HG03108 (cell line): Measurements from ENCODE around the gene CPHXL.

Source experiments
- ATAC-seq: cut with Tn5 transposase; IDR thresholded peaks from one replicate; pipeline ENCODE4 v1.9.1; 2021; ENCODE audit warnings: moderate library complexity; ENCODE audit not compliant: unreplicated experiment

Gene CPHXL

DNA sequence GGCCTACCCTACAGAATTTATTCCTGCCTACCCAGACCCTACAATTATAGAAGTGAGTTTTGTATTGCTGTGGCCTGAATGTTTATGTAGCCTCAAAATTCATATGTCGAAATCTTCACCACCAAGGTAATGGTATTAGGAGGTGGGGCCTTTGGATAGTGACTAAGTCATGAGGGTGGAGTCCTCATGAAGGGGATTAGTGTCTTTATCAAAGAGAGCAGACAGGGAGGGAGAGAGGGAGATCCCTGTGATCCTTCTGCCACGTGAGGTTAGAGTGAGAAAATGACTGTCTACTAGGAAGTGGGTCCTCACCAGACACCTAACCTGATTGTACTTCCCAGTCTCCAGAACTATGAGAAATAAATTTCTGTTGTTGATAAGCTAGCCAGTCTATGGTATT, 24.0 kb downstream of the CPHXL start:
- ATAC-seq = no peak

DNA sequence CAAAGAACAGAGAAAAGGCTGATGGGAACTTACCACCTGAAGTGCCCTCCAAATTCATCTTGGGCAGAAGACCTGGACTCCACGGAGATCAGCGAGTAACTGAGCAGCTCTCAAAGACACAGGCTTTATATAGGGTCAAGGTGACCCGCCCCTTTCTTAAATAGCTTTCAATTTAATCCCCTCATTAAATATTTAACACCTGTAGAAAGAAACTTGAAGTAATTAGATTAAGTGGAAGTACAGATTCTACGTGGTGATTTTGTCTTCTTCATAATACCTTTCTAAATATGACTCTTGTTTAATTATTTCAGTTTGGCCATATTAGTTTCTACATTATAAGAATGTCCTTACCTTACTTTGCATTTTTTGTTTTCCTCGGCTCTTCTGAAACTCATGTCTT, 24.9 kb downstream of the CPHXL start, which contains the start of gene DUXB:
Gene DUXB (minus strand): TSS at position 101 of the 400 bp plus-strand sequence. CDS start 43 bp downstream, at position 58.
- ATAC-seq = no peak

DNA sequence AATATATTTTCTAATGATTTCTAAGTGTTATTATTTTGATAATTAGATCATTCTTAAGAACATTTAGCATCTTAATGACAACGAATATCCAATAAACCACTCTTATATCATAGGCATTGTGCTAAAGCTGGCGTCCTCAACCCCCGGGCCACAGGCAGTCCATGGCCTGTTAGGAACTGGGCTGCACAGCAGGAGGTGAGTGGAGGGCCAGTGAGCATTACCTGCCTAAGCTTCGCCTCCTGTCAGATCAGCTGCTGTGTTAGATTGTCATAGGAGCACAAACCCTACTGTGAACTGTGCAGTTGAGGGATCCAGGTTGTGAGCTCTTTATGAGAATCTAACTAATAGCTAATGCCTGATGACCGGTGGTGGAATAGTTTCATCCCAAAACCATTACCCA, 28.7 kb downstream of the CPHXL start:
- ATAC-seq = no peak

DNA sequence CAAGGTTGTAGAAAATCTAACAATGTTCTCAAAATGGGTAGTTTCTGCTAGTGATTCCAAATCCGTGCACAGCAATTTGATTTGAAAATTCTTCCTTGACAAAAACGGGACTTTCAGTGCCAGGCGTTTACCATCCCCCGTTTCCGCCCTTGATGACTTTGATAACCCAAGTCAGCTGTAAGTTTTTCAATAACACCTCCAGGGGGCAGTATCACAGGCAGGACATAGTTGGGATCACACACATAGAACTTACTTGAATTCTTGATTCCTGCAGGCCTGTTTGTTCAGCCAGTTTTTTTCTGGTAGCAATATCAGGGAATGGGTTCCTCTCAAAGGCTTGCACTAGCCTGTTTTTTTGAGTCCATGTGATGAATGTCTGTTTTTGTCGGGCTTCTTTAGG, 30.6 kb downstream of the CPHXL start:
- ATAC-seq = no peak

DNA sequence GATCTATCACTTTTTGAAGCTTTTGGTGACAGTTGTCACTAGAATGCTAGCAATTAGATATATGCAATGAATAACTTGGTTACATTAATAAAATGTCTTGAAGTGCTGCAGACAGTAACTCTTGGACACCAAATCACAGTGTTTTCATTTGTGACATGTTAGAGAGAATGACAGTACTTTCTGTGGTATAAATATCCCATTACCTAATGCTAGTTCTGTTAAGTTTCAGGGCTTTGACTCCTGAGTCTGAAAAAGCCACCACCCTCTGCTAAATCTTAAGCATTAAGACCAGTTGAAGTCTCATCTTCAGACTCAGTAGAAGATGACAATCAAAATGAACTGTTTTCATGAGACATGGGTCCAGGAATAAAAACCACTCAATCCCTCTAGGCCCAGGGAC, 38.9 kb downstream of the CPHXL start:
- no peak for ATAC-seq

DNA sequence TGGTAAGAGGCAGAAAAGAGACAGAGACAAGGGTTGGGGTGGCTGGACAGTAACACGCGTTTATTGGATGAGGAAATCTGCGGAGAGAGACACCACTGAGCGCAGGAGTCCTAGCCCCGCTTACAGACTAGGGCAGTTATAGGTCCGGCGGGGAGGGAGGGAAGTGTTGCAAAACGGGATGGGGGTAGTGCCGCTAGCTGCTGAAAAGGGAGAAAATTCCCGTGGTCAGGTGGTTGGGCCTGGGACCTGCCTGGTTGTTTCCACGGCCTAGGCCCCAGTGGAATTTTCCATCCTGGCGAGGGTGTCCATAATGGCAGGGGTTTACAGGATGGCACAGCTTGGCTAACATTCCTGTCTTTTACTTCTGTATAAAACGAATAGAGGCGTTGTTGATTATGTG, 44.0 kb downstream of the CPHXL start:
- ATAC-seq = no peak

DNA sequence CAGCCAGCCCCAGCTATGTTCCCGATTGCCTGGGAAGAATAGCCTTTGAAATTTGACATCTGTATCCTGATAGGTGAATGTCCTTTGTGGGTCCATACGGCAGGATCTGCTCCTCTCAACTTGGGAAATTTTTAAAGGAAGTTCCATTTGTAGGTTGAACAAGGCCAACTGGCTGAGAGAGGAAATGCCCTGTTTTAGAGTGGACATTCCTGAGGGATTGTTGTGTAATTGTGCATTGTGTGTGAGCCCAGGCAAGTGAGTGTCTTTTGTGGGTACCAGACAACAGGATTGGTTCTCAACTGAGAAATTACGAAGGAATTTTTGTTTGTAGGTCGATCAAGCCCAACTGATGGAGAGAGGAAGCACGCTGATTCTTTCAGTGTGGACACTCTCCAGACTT, 46.9 kb downstream of the CPHXL start:
- no peak for ATAC-seq

DNA sequence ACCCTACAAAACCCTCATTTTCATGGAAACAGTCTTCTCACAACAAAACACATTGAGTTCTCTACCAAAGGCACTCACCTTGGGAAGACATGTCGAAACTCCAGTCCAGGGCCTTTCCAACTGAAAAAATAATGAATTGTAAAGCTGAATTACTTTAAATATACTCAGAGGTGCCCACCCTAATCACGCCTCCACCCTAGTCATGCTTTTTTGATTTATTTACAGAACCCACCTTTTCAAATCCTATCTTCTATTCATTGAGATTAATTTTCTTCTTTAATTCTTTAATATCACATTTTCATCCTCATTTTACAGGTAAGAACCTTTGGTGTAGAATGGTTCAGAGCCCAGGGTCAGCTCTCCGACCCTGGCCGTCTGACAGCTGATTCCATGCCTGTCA, 49.4 kb downstream of the CPHXL start, which contains the start of gene CPHXL2:
Gene CPHXL2 (minus strand): TSS at position 101 of the 400 bp plus-strand sequence. CDS start 10 bp downstream, at position 91.
- no peak for ATAC-seq

DNA sequence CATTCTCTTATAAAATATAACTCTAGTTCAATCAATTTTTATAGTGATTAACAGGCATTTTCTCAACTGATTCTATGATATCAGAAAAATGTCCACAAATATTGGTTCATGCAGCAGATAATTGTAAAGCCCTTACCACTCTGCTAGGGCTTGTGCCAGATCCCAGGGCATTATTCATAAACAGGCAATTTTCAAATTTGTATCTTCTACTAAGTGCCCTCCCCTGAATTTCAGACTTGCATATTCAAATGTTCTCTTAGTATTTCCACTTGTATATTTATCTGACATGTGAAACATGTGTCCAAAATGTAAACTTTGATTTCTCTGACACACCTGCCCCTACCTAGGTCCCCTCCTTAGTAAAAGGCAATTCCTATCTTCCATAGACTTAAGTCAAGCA, 58.8 kb downstream of the CPHXL start:
- ATAC-seq = no peak
